ENCODE data around the gene IL23A. TPM values are rescaled to one million over a fixed set of nuclear protein-coding genes. Genes with fewer than 3 reads are reported as not detected.

The IL23A gene
- total RNA-seq, 1 donor from 2014 or later = not detected

GRCh38 chr12:56361487-56362129 lies 22.9 kb downstream of the IL23A start:
- DNase-seq = no peak

GRCh38 chr12:56362130-56363059 lies 23.7 kb downstream of the IL23A start, which contains the start of gene APOF:
Gene APOF (minus strand): TSS chr12:56362857. CDS start chr12:56362745, 112 bp downstream.
- DNase-seq = no peak

GRCh38 chr12:56366948-56367347 lies 28.3 kb downstream of the IL23A start:
- DNase-seq = no peak

- DNase-seq = no peak
These were observed 34.8 kb downstream of the IL23A start for GRCh38 chr12:56373515-56373914.

GRCh38 chr12:56374726-56375597 lies 36.3 kb downstream of the IL23A start:
- DNase-seq = no peak

- DNase-seq = no peak
These were observed 37.1 kb downstream of the IL23A start for GRCh38 chr12:56375598-56376434.

- no peak for DNase-seq
These were observed 38.8 kb downstream of the IL23A start for GRCh38 chr12:56377310-56377988.

GRCh38 chr12:56377989-56378316 lies 39.3 kb downstream of the IL23A start:
- DNase-seq = no peak

GRCh38 chr12:56382611-56383010 lies 43.9 kb downstream of the IL23A start:
- DNase-seq = no peak

GRCh38 chr12:56385873-56386272 lies 47.2 kb downstream of the IL23A start:
- DNase-seq = no peak

GRCh38 chr12:56387152-56387736 lies 48.6 kb downstream of the IL23A start:
- DNase-seq = no peak

GRCh38 chr12:56389412-56389811 lies 50.7 kb downstream of the IL23A start:
- DNase-seq = no peak

Small RNA genes within 50 kb of the gene (small RNA-seq; reads per million reads assigned to genes)
- not detected for gene RNU7-40P (ENCODE audit: low replicate concordance)

Other genes with a start within 250 kb of the IL23A start
- 98.1 TPM for gene PA2G4, start 234.3 kb upstream of the IL23A start, total RNA-seq
- gene RPL41, start 222.3 kb upstream of the IL23A start, total RNA-seq = 1,420 TPM
- gene ZC3H10, start 220.6 kb upstream of the IL23A start, total RNA-seq = 5.6 TPM
- 152 TPM for gene ESYT1, start 210.6 kb upstream of the IL23A start, total RNA-seq
- 136 TPM for gene MYL6B, start 186.3 kb upstream of the IL23A start, total RNA-seq
- gene MYL6, start 180.5 kb upstream of the IL23A start, total RNA-seq = 707 TPM
- 49.0 TPM for gene SMARCC2, start 149.4 kb upstream of the IL23A start, total RNA-seq
- gene RNF41, start 117.0 kb upstream of the IL23A start, total RNA-seq = 70.3 TPM
- gene NABP2, start 114.5 kb upstream of the IL23A start, total RNA-seq = 18.2 TPM
- 0.31 TPM for gene SLC39A5, start 108.8 kb upstream of the IL23A start, total RNA-seq
- 19.3 TPM for gene ANKRD52, start 80.5 kb upstream of the IL23A start, total RNA-seq
- 49.6 TPM for gene COQ10A, start 71.9 kb upstream of the IL23A start, total RNA-seq
- gene CS, start 38.6 kb upstream of the IL23A start, total RNA-seq = 235 TPM
- gene CNPY2, start 22.9 kb upstream of the IL23A start, total RNA-seq = 45.9 TPM
- 60.4 TPM for gene PAN2, start 4.9 kb upstream of the IL23A start, total RNA-seq
- gene STAT2, start 21.2 kb downstream of the IL23A start, total RNA-seq = 74.5 TPM
- gene APOF, start 24.0 kb downstream of the IL23A start, total RNA-seq = not detected
- 10.5 TPM for gene TIMELESS, start 110.5 kb downstream of the IL23A start, total RNA-seq
- gene MIP, start 115.8 kb downstream of the IL23A start, total RNA-seq = not detected
- gene SPRYD4, start 129.7 kb downstream of the IL23A start, total RNA-seq = 2.1 TPM
- gene GLS2, start 149.3 kb downstream of the IL23A start, total RNA-seq = 0.21 TPM
- 18.1 TPM for gene RBMS2, start 182.9 kb downstream of the IL23A start, total RNA-seq

Measured in tongue (tissue), 3 donors.